Activated T-cell treated with anti-CD3 and anti-CD28 coated beads for 48 hours (primary cell): ENCODE results near the gene CCDC71.
A peak's percentile ranks its signal among the peaks of the same experiment; 100 is the strongest.

Experiments
- DNase-seq: peaks from one replicate; pipeline ENCODE4 v3.0.0-alpha.2; 2020; ENCODE audit warnings: low read depth

The CCDC71 gene

DNA sequence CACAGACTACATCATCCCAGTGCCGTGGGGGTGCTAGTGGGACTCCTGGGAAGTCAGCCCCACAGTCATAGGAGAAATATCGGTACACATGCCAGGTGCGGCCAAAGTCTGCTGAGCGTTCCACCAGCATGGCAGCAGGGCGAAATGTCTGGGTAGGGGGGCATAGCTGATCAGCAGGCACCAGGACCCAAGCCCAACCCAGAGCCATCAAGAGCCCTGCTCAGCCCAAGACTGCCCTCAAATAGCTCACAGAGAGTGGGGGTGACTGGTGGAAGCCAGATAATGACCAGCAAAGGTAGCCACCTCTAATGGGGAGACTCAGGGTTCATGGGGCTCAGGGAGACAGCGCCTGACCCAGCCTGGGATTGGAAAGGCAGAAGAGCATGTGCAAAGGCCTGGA lies 34.6 kb downstream of the CCDC71 start:
- DNase-seq, result no peak

DNA sequence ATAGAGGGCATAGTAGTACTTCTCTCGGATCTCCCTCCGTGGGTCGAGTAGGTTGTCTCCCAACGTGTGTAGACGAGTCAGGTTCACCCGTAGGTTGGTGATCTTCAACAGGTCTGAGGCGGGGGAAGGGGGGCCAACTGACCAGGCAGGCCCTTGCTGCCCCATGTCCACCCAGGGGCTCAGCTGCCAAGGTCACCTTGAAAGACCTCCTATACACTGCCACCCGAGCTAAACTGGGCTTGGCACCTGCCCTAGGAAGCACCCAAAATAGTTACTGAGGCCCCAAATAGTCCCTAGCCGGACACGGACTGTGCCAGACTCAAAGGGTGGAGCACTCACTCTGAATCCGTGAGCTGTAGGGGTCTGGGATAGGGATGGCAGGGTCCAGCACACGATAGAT lies 35.1 kb downstream of the CCDC71 start:
- DNase-seq, result no peak

DNA sequence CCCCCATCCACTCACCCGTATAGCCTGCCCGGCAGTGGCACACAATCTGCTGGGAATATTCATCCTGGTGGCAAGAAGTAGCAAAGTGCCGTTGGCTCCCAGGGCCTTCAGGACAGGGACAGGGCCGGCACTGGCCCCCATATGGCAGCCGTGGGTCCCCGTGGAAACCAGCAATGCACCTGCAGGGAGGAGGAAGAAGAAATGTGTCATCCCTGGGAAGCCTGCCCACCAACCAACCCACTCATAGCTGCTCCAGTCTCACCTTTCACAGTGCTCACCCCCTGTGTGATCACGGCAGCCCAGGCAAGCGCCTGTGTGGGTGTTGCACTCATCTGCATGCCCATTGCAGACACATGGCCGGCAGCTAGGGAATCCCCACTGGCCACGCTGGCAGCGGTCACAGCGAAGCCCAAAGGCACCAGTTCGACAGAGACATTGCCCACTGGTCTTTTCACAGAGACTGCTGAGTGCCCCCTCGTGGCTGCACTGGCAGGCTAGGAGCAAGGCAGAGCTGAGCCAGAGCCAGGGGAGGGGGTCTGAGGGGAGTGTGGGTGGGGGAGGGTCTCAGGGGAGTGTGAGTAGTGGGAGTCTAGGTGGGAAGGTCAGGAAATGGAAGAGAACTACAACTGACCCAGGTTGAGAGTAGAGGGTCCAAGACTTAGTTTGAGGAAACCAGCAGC lies 41.0 kb downstream of the CCDC71 start:
- no peak for DNase-seq

DNA sequence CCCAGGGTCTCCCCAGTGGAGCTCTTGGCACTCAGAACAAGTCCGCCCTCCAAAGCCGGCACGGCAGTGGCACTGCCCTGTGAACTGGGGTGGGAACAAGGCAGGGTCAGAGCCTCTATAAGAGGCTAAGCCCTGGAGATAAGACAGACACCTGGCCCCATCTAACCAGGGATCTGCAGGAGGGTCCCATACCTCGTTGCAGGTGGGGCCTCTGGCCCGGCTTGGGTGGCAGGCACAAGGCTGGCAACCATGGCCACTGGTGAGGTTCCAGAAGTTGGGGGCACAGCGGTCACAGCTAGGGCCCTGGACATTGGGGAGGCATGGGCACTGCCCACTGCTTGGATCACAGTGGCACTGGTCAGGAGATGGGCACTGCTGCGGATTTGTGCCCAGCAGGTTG lies 41.9 kb downstream of the CCDC71 start:
- DNase-seq, result no peak

DNA sequence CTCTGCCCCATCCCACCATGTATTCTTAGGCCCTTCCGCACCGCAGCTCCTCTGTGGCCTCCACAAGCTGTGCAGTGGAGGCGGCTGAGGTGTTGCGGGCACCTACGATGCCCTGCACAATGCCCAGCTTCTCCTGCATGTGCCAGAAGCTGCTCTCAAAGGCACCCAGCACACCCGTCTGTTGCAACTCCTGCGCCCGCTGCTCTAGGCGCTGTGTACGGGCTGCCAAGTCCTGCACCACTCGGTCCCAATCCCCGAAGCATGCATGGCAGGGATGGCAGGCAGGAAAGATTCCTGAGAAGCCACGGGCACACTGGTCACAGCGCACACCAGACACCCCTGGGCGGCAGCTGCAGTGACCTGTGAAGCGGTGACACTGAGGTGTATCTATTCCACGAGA lies 42.4 kb downstream of the CCDC71 start:
- no peak for DNase-seq

DNA sequence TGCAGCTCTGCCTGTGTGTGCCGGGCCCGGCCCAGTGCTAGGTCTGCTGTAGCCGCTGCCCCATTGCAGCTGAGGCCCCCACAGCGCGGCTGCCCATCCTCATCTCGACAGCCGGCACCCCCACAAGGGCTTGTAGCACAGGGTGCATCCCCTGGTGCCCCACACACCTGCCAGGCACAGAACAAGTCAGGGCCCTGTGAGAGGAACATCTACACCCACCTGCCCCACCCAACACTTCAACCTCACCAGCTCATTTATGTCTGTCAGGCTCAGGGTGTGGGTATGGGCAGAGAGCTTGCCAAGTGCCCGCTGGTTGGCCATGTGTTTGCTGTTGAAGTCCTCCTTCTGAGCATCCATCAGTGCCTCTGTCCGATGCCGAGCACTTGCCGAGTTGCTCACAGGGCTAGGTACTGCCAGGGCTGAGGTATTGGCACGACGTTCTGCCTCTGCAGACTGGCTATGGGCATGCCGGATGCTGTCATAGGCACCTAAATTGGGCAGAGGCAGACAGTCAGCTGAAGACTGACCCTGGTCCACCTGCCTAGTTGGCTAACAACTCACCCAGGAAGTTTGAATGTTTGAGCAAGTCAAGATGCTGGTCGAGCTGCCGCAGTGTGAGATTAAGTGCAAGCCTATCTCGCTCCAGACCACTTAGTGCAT lies 43.1 kb downstream of the CCDC71 start:
- DNase-seq, result no peak

GRCh38 chr3:49122451-49122850 lies 43.7 kb downstream of the CCDC71 start:
- DNase-seq, result no peak

GRCh38 chr3:49122022-49122421 lies 44.1 kb downstream of the CCDC71 start:
- no peak for DNase-seq

- no peak for DNase-seq
Measured at GRCh38 chr3:49121132-49121736, 44.9 kb downstream of the CCDC71 start.

DNA sequence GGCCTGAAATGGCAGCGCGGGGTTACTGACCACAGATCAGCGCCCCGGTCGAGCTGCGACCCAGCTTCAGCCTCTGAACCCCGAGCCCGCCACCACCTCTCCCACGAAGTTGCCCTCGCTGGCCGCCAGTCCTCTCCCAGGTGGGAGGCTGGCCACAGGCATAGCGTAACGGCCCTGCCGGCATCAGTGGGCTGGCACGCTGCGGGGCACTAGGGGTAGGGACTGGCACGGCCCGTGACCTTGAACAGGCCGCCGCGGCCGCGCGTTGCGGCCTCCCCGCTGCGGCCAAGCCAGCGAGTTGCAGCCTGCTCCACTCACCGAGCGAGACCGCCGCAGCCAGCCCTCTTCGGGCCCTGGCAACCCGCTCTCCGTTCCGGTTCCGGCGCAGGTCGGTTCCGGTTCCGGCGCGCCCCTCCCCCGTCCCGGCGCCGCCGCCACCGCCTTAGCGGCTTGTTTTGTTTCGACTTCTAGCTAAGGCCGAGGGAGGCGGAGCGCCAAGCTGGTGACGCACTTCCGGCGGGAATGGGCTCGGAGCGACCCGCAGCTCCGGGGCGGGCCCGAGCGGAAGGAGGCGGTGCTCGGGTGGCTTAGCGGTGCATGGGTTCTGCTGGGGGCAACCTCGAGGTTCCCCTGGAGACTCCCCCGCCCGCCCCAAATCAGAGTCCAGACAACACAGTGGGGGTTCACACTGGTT lies 45.5 kb downstream of the CCDC71 start, which contains the start of gene USP19:
Gene USP19, minus strand, starts transcription at position 386 of the 694 bp plus-strand sequence. CDS start 1,678 bp downstream, outside the sequence.
- DNase-seq, result peak; percentile 95

DNA sequence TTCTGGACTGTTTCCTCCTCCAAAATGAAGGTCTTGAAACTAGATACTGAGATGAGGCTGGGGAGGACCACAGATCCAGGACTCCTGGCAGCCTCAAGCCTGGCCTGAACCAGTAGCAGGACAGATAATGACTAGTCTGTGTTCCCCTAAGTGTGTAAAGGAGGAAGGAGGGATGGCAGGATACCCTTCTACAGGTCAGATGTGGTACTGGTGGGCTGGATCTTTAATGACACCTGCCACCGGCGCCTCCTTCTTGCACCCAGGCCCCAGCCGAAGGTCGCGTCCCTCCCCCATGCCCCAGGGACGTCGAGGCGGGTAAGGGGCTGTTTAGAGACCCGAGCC lies 46.1 kb downstream of the CCDC71 start:
- no peak for DNase-seq

- DNase-seq, result no peak
Measured at GRCh38 chr3:49119439-49119838, 46.7 kb downstream of the CCDC71 start.

- DNase-seq, result no peak
Measured at GRCh38 chr3:49119036-49119435, 47.1 kb downstream of the CCDC71 start.
